RWPE2 (cell line): ENCODE measurements around the gene UHRF1.

Experiments used
- ATAC-seq: fragments of 200-7000 bp; cut with Tn5 transposase; 3 replicates; pipeline ENCODE4 v1.9.1; 2021; ENCODE audit warnings: low read depth
- DNase-seq: peaks from one replicate; pipeline ENCODE4 v3.0.0-alpha.2; 2020; ENCODE audit warnings: low spot score
- H3K27ac ChIP-seq: fragments of 450-650 bp; 2 replicates; pipeline ENCODE4 v1.5.1; 2017; ENCODE audit warnings: mild to moderate bottlenecking; ENCODE audit not compliant: poor library complexity, severe bottlenecking
- H3K27me3 ChIP-seq: fragments of 250-450 bp; sonication (Bioruptor Pico); 2 replicates; pipeline ENCODE4 v1.5.1; 2021; ENCODE audit warnings: mild to moderate bottlenecking, moderate library complexity; ENCODE audit not compliant: insufficient read depth, poor library complexity, severe bottlenecking
- H3K36me3 ChIP-seq: fragments of 250-450 bp; sonication (Bioruptor Pico); 2 replicates; pipeline ENCODE4 v1.5.1; 2020; ENCODE audit warnings: low read depth, mild to moderate bottlenecking, moderate library complexity
- H3K4me1 ChIP-seq: fragments of 250-450 bp; sonication (Bioruptor Pico); 2 replicates; pipeline ENCODE4 v1.5.1; 2021; ENCODE audit warnings: mild to moderate bottlenecking, moderate library complexity; ENCODE audit not compliant: insufficient read depth, poor library complexity, severe bottlenecking
- H3K4me3 ChIP-seq: fragments of 250-450 bp; sonication (Bioruptor Pico); 2 replicates; pipeline ENCODE4 v1.5.1; 2021; ENCODE audit warnings: mild to moderate bottlenecking, moderate library complexity; ENCODE audit not compliant: severe bottlenecking
- H3K9me3 ChIP-seq: fragments of 250-450 bp; sonication (Bioruptor Pico); 2 replicates; pipeline ENCODE4 v1.5.1; 2021; ENCODE audit warnings: mild to moderate bottlenecking, moderate library complexity; ENCODE audit not compliant: severe bottlenecking
- CTCF ChIP-seq: fragments of 450-650 bp; IDR thresholded peaks from one replicate; pipeline ENCODE4 v1.5.1; 2017; ENCODE audit warnings: mild to moderate bottlenecking, moderate library complexity; ENCODE audit not compliant: poor library complexity, severe bottlenecking

UHRF1 gene

DNA sequence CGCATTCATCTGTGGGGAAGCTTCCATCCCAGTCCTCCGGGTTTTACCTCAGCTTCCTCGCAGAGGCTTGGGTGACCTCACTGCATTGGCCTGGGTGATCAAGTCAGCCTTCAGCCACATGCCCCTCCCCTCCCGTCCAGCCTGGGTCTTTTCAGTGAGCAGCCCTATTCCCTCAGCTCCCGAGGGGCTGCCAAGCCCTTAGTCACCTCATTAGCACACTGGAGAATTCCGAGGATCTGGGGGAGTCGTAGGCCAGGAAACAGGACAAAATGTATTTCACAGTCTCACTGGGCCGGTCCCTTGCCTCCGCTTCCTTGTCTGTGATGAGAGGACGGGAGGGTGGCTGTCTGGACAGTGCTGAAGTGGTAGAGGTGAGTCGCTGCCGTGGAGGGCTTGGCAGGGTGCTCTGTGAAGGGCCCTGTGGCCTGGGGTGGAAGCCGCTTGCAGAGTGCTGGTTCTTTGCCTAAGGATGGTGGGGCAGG lies 79.5 kb downstream of the UHRF1 start:
- H3K36me3 ChIP-seq = no peaks in the 10 kb centered on the region; the same call in 1 of the 2 replicates
- no peak for TF ChIP-seq CTCF
- no peak overlapping the region for H3K4me3 ChIP-seq
- no peaks in the 10 kb centered on the region for H3K4me1 ChIP-seq
- H3K27ac ChIP-seq = no peak overlapping the region
- DNase-seq (no peak), ATAC-seq (peak; percentile 35; the same call in 2 of the 3 replicates)
- no peaks in the 10 kb centered on the region for H3K9me3 ChIP-seq
- H3K27me3 ChIP-seq = no peaks in the 10 kb centered on the region

DNA sequence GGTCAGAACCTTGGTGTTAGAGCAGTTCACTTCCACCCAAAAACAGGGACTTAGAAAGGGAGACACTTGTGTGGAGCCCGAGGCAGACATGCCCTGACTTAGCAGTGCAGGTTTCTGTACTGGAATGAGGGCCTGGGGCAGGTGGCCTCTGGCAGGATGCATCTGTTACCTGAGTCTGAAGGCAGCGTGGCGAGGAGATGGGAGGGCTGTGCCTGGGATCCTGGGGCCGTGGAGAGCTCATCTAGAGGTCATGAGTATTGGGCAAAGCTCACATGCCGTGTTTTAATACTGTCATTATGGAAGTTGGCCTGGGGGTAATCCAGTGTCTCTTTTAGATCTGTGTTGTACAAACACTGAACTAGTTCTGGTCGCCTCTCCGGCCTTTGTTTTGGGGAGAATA lies 81.0 kb downstream of the UHRF1 start:
- Histone ChIP-seq H3K9me3 (no peaks in the 10 kb centered on the region), H3K4me1 (no peaks in the 10 kb centered on the region), H3K36me3 (no peaks in the 10 kb centered on the region; the same call in 1 of the 2 replicates), H3K4me3 (no peak overlapping the region), H3K27ac (no peak overlapping the region), H3K27me3 (no peaks in the 10 kb centered on the region)
- no peak for ATAC-seq
- DNase-seq = no peak
- no peak for TF ChIP-seq CTCF

- DNase-seq (no peak), ATAC-seq (no peak)
- H3K4me1 ChIP-seq = no peaks in the 10 kb centered on the region
- no peak overlapping the region for H3K27ac ChIP-seq
- no peak for TF ChIP-seq CTCF
- H3K36me3 ChIP-seq = no peaks in the 10 kb centered on the region; the same call in 1 of the 2 replicates
- no peaks in the 10 kb centered on the region for H3K9me3 ChIP-seq
- H3K27me3 ChIP-seq = no peaks in the 10 kb centered on the region
- no peak overlapping the region for H3K4me3 ChIP-seq
Observed at GRCh38 chr19:4991538-4991937, 82.2 kb downstream of the UHRF1 start.

- no peak overlapping the region for H3K27ac ChIP-seq
- H3K4me3 ChIP-seq = no peak overlapping the region
- H3K27me3 ChIP-seq = no peaks in the 10 kb centered on the region
- H3K9me3 ChIP-seq = no peaks in the 10 kb centered on the region
- no peak for TF ChIP-seq CTCF
- no peak for DNase-seq
- ATAC-seq = no peak
- H3K4me1 ChIP-seq = no peaks in the 10 kb centered on the region
- H3K36me3 ChIP-seq = no peaks in the 10 kb centered on the region; the same call in 1 of the 2 replicates
Observed at GRCh38 chr19:4991996-4992698, 82.8 kb downstream of the UHRF1 start.

GRCh38 chr19:4993683-4994082 lies 84.4 kb downstream of the UHRF1 start:
- H3K4me1 ChIP-seq = no peaks in the 10 kb centered on the region
- no peak overlapping the region for H3K4me3 ChIP-seq
- ATAC-seq = no peak; the same call in 2 of the 3 replicates

More at GRCh38 chr19:4993683-4994082, 84.4 kb downstream of the UHRF1 start:
- Histone ChIP-seq H3K36me3 (no peaks in the 10 kb centered on the region; the same call in 1 of the 2 replicates), H3K27me3 (no peaks in the 10 kb centered on the region), H3K9me3 (no peaks in the 10 kb centered on the region), H3K27ac (no peak overlapping the region)
- TF ChIP-seq CTCF = no peak
- no peak for DNase-seq
